Colonic mucosa (tissue), 4 donors: ENCODE data around the gene CCDC38. TPM values are rescaled to one million over a fixed set of nuclear protein-coding genes. Genes with fewer than 3 reads are reported as not detected.

Experiments
- DNase-seq: peaks from one replicate; pipeline ENCODE4 v3.0.0-alpha.2; 2020
- H3K27ac ChIP-seq: fragments of 200-600 bp; one replicate; pipeline ENCODE4 v1.8.0; 2021
- H3K27me3 ChIP-seq: fragments of 200-600 bp; one replicate; pipeline ENCODE4 v1.8.0; 2021
- H3K36me3 ChIP-seq: fragments of 200-600 bp; one replicate; pipeline ENCODE4 v1.8.0; 2021
- H3K4me1 ChIP-seq: fragments of 200-600 bp; one replicate; pipeline ENCODE4 v1.8.0; 2021; ENCODE audit warnings: mild to moderate bottlenecking
- H3K4me3 ChIP-seq: fragments of 200-600 bp; one replicate; pipeline ENCODE4 v1.8.0; 2021
- H3K9ac ChIP-seq, 2 donors: one replicate each; pipeline ENCODE4 v1.7.0; 2013; ENCODE audit warnings: control low read depth in 2 of 2, low read depth in 2 of 2, low read length in 2 of 2
- H3K9me3 ChIP-seq: fragments of 200-600 bp; one replicate; pipeline ENCODE4 v1.8.0; 2021
- intact Hi-C: fragments of 100-400 bp; cut with DNase I; formaldehyde crosslinking; loops from one replicate; pipeline ENCODE4 v1.14.1; 2022
- total RNA-seq, 2 donors: library from RNA; stranded (reverse); fragmentation: NEBNext Ultra II Directional in 1 of 2; extraction: Animal tissue kit (Norgen Biotek cat#: 25700) in 1 of 2; gene quantifications; one replicate each; pipeline ENCODE4 v1.2.1, GENCODE V29; 2021
- TF ChIP-seq, protein P1 (sequence below): fragments of 200-600 bp; IDR thresholded peaks from one replicate; pipeline ENCODE4 v1.8.0; 2022; ENCODE audit warnings: antibody characterized with exemption, mild to moderate bottlenecking
- donor health status: healthy.
- donor health status: DM: no; HTN: no; CAD: no.
- donor health status: DM: no; HTN: no; CAD: no.

The CCDC38 gene
- total RNA-seq, 2 donors from 2014 or later, result not detected

DNA sequence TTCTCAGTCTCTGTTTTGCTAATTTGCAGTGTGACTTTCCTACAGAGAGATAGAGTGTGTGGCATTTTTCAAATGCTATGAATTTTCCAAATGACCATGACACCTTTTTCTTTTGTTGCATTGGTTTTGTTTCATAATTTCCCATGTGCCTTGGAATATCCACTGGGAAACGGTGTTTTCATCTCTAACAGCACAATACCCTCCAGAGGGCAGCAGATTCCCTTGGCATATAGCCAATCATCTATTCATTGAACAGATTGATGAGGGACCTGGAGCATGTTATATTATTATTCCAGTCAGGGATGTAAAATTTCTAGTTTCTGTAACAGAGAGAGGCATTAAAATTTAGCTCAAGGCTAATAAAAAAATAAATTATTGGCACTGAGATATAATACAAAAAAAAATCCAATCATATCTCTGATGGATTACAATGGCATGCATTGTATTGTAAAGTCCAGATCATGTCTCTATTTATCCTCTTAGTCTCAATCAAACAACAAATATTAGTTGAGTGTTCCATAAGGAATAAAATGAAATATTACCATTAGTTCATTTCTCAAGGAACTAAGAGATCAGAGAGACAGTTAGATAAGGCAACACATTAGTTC lies 122.2 kb downstream of the CCDC38 start:
- intact Hi-C loops, result no loop called here
- TF ChIP-seq, protein P1, sequence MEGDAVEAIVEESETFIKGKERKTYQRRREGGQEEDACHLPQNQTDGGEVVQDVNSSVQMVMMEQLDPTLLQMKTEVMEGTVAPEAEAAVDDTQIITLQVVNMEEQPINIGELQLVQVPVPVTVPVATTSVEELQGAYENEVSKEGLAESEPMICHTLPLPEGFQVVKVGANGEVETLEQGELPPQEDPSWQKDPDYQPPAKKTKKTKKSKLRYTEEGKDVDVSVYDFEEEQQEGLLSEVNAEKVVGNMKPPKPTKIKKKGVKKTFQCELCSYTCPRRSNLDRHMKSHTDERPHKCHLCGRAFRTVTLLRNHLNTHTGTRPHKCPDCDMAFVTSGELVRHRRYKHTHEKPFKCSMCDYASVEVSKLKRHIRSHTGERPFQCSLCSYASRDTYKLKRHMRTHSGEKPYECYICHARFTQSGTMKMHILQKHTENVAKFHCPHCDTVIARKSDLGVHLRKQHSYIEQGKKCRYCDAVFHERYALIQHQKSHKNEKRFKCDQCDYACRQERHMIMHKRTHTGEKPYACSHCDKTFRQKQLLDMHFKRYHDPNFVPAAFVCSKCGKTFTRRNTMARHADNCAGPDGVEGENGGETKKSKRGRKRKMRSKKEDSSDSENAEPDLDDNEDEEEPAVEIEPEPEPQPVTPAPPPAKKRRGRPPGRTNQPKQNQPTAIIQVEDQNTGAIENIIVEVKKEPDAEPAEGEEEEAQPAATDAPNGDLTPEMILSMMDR, result peak; percentile 30
- H3K4me3 ChIP-seq, result no peak overlapping the region

More for the DNA sequence above, 122.2 kb downstream of the CCDC38 start:
- Histone ChIP-seq H3K27ac (no peak overlapping the region), H3K9me3 (no peaks in the 10 kb centered on the region), H3K27me3 (no peaks in the 10 kb centered on the region), H3K36me3 (no peaks in the 10 kb centered on the region), H3K9ac (no peak overlapping the region), H3K4me1 (no peaks in the 10 kb centered on the region)
- DNase-seq, result peak; percentile 66

Other genes with a start within 250 kb of the CCDC38 start
- 10 to 100 TPM; 12.4 to 16.8 TPM for gene NTN4, start 151.8 kb downstream of the CCDC38 start, total RNA-seq
- 10 to 100 TPM; 17.9 to 35.4 TPM for gene SNRPF, start 83.7 kb downstream of the CCDC38 start, total RNA-seq
- gene AMDHD1, start 717 bp upstream of the CCDC38 start, total RNA-seq, result under 1 TPM in 1 of 2 donors, not detected in 1; 0.48 TPM
- 1 to 10 TPM in 1 of 2 donors, under 1 TPM in 1; 0.91 to 1.1 TPM for gene HAL, start 53.7 kb upstream of the CCDC38 start, total RNA-seq
- gene LTA4H, start 93.0 kb upstream of the CCDC38 start, total RNA-seq, result 10 to 100 TPM; 71.4 to 96.5 TPM